SU-DHL-6 (cell line): Measurements from ENCODE around the gene ATP13A4.

ENCODE experiments used
- EZH2phosphoT487 ChIP-seq: fragments of 200-600 bp; sonication (generic), shearing (Covaris generic); conservative IDR thresholded peaks from 2 replicates; pipeline ENCODE4 v1.6.1; 2018; ENCODE audit warnings: mild to moderate bottlenecking, antibody characterized with exemption, low read length, moderate library complexity, mixed read lengths
- TF ChIP-seq, protein P1 (sequence below): fragments of 200-600 bp; sonication (generic); IDR thresholded peaks from one replicate; pipeline ENCODE4 v1.5.1; 2017; ENCODE audit warnings: antibody characterized with exemption, mild to moderate bottlenecking, low read length, moderate library complexity; ENCODE audit not compliant: insufficient read depth, poor library complexity, severe bottlenecking

DNA sequence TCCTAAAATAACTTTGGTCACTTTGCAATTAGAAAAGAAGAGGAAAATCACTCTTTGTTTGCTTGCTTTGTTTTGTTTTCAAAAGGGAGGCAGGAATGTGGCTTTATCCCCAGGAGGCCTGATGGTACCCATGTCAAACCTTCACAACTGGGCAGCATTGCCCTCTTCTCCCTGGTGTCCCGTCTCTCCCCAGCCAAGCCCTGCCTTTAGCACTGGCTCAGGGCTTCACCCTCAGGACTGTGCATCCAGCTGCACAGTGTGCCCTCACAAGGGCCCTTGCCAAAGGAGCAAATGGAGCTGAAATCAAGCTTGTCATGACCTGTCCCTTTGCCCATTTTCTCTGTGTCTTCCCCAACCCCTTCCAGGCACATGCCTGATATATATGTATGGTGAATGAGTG lies 147.0 kb downstream of the ATP13A4 start:
- TF ChIP-seq, protein P1, sequence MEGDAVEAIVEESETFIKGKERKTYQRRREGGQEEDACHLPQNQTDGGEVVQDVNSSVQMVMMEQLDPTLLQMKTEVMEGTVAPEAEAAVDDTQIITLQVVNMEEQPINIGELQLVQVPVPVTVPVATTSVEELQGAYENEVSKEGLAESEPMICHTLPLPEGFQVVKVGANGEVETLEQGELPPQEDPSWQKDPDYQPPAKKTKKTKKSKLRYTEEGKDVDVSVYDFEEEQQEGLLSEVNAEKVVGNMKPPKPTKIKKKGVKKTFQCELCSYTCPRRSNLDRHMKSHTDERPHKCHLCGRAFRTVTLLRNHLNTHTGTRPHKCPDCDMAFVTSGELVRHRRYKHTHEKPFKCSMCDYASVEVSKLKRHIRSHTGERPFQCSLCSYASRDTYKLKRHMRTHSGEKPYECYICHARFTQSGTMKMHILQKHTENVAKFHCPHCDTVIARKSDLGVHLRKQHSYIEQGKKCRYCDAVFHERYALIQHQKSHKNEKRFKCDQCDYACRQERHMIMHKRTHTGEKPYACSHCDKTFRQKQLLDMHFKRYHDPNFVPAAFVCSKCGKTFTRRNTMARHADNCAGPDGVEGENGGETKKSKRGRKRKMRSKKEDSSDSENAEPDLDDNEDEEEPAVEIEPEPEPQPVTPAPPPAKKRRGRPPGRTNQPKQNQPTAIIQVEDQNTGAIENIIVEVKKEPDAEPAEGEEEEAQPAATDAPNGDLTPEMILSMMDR, result no peak
- TF ChIP-seq EZH2phosphoT487, result no peak
